Motor neuron (in vitro differentiated cells): ENCODE measurements around the gene AKT1S1. TPM values are rescaled to one million over a fixed set of nuclear protein-coding genes. Genes with fewer than 3 reads are reported as not detected.
A peak's percentile ranks its signal among the peaks of the same experiment; 100 is the strongest.

Experiments used
- ATAC-seq, 8 experiments: fragments of 200-7000 bp; cut with Tn5 transposase; replicated peaks in 6 of 8; 2 replicates each; pipeline ENCODE4 v1.8.0; 2021; ENCODE audit warnings: mild to moderate bottlenecking in 8 of 8, moderate library complexity in 8 of 8
- H3K27ac ChIP-seq, 2 donors: fragments of 250-450 bp; sonication (Bioruptor Pico); 2 replicates each; pipeline ENCODE4 v1.9.0; 2021; ENCODE audit warnings: antibody characterized with exemption in 2 of 2, mild to moderate bottlenecking in 2 of 2, moderate library complexity in 1 of 2
- H3K4me1 ChIP-seq, 2 donors: fragments of 250-450 bp; sonication (Bioruptor Pico); replicated peaks in 1 of 2; 2 replicates each; pipeline ENCODE4 v1.6.1; 2021; ENCODE audit warnings: antibody characterized with exemption in 2 of 2, mild to moderate bottlenecking in 2 of 2, moderate library complexity in 1 of 2
- H3K4me3 ChIP-seq, 5 donors: fragments of 250-450 bp; sonication (Bioruptor Pico); 2 replicates each; pipeline ENCODE4 v1.9.0; 2021; ENCODE audit warnings: antibody characterized with exemption in 5 of 5, mild to moderate bottlenecking in 5 of 5, moderate library complexity in 4 of 5
- WGBS, 10 experiments: fragments of 450-650 bp; shearing (Covaris generic); methylation state at CpG; one replicate each; pipeline ENCODE4 v1.0.0; 2022; 5-methylcytosine and 5-hydroxymethylcytosine counted together
- in situ Hi-C, 9 experiments: fragments of 400-800 bp; cut with MboI; loops; one replicate each; pipeline ENCODE4 v1.15.0; 2021; ENCODE audit warnings: low sequenced_read_pairs in 9 of 9, low pct_unique_long_range_greater_than_20kb in 2 of 9; ENCODE audit not compliant: unreplicated experiment in 9 of 9
- total RNA-seq, 8 experiments: library from RNA; unstranded; fragments of 300-600 nt; gene quantifications; 2 replicates each; pipeline versions ENCODE4 v1.2.3 to v1.2.4, GENCODE V29; 2022

Gene AKT1S1
- total RNA-seq, 8 experiments from 2014 or later: 8.2 to 59.3 (median 18.3) TPM

GRCh38 chr19:49837425-49837824, 39.7 kb downstream of the AKT1S1 start:
- H3K4me1 ChIP-seq: no peaks in the 10 kb centered on the region
- peak in 2 of 8 experiments; percentile 7 to 10 for ATAC-seq
- no peak overlapping the region for H3K4me3 ChIP-seq
- in situ Hi-C loops: no loop called here
- WGBS, 10 experiments: 84 to 100% (median 100%) methylated on average over 1 to 3 of the region's 9 CpGs; no CpG with 5 or more reads in 6 of the 10 experiments
- no peak overlapping the region for H3K27ac ChIP-seq

- in situ Hi-C loops: no loop called here
- H3K4me1 ChIP-seq: no peaks in the 10 kb centered on the region
- no peak overlapping the region for H3K27ac ChIP-seq
- 83 to 96% (median 90%) methylated on average over 2 to 3 of the region's 5 CpGs; no CpG with 5 or more reads in 5 of the 10 experiments for WGBS, 10 experiments
- peak in 1 of 8 experiments; percentile 11 for ATAC-seq
- no peak overlapping the region for H3K4me3 ChIP-seq
Measured at GRCh38 chr19:49837009-49837310, 40.2 kb downstream of the AKT1S1 start.

GRCh38 chr19:49836176-49837008, 40.8 kb downstream of the AKT1S1 start:
- ATAC-seq: peak in 1 of 8 experiments; percentile 12

GRCh38 chr19:49835562-49835961, 41.6 kb downstream of the AKT1S1 start:
- no CpG with 5 or more reads among the region's 12 CpGs for WGBS, 10 experiments
- Histone ChIP-seq H3K4me3 (no peak overlapping the region), H3K4me1 (no peaks in the 10 kb centered on the region), H3K27ac (no peak overlapping the region)
- peak in 4 of 8 experiments; percentile 16 to 29 (median 22) for ATAC-seq
- in situ Hi-C loops: no loop called here

More at GRCh38 chr19:49836176-49837008, 40.8 kb downstream of the AKT1S1 start:
- H3K4me3 ChIP-seq: no peak overlapping the region
- in situ Hi-C loops: no loop called here
- 88 to 100% (median 97%) methylated on average over 1 to 6 of the region's 20 CpGs; no CpG with 5 or more reads in 5 of the 10 experiments for WGBS, 10 experiments
- H3K27ac ChIP-seq: no peak overlapping the region
- H3K4me1 ChIP-seq: no peaks in the 10 kb centered on the region

GRCh38 chr19:49833599-49833998, 43.6 kb downstream of the AKT1S1 start:
- no peak for ATAC-seq
- Histone ChIP-seq H3K4me1 (no peaks in the 10 kb centered on the region), H3K27ac (no peak overlapping the region), H3K4me3 (no peak overlapping the region)
- in situ Hi-C loops: no loop called here
- 90 to 100% (median 100%) methylated on average over 1 to 6 of the region's 7 CpGs; no CpG with 5 or more reads in 4 of the 10 experiments for WGBS, 10 experiments

GRCh38 chr19:49832556-49832955, 44.6 kb downstream of the AKT1S1 start:
- Histone ChIP-seq H3K27ac (no peak overlapping the region), H3K4me3 (no peak overlapping the region), H3K4me1 (no peaks in the 10 kb centered on the region)
- ATAC-seq: no peak
- 8 to 95% (median 80%) methylated on average over 2 to 7 of the region's 9 CpGs; no CpG with 5 or more reads in 2 of the 10 experiments for WGBS, 10 experiments
- in situ Hi-C loops: no loop called here

GRCh38 chr19:49831592-49831991, 45.6 kb downstream of the AKT1S1 start:
- 100% methylated on average over 1 of the region's 8 CpGs; no CpG with 5 or more reads in 9 of the 10 experiments for WGBS, 10 experiments
- in situ Hi-C loops: no loop called here
- no peak overlapping the region for H3K27ac ChIP-seq
- no peak for ATAC-seq
- H3K4me1 ChIP-seq: no peaks in the 10 kb centered on the region
- no peak overlapping the region for H3K4me3 ChIP-seq

GRCh38 chr19:49830766-49831165, 46.4 kb downstream of the AKT1S1 start:
- no CpG with 5 or more reads among the region's 12 CpGs for WGBS, 10 experiments
- in situ Hi-C loops: no loop called here

GRCh38 chr19:49829721-49830120, 47.4 kb downstream of the AKT1S1 start:
- Histone ChIP-seq H3K4me1 (no peaks in the 10 kb centered on the region), H3K4me3 (no peak overlapping the region), H3K27ac (no peak overlapping the region)
- ATAC-seq: no peak
- in situ Hi-C loops: no loop called here
- 90% methylated on average over 2 of the region's 18 CpGs; no CpG with 5 or more reads in 9 of the 10 experiments for WGBS, 10 experiments

More at GRCh38 chr19:49830766-49831165, 46.4 kb downstream of the AKT1S1 start:
- no peak overlapping the region for H3K27ac ChIP-seq
- no peak for ATAC-seq
- H3K4me1 ChIP-seq: no peaks in the 10 kb centered on the region
- no peak overlapping the region for H3K4me3 ChIP-seq

- Histone ChIP-seq H3K27ac (no peak overlapping the region), H3K4me3 (no peak overlapping the region), H3K4me1 (no peaks in the 10 kb centered on the region)
- ATAC-seq: no peak
- whole genome bisulfite sequencing, 10 experiments: 20 to 100% (median 80%) methylated on average over 1 of the region's 8 CpGs; no CpG with 5 or more reads in 6 of the 10 experiments
- in situ Hi-C loops: no loop called here
Measured at GRCh38 chr19:49829200-49829599, 48.0 kb downstream of the AKT1S1 start.

- ATAC-seq: peak in 2 of 8 experiments; percentile 2 to 4
- no peak overlapping the region for H3K27ac ChIP-seq
- 89 to 100% (median 100%) methylated on average over 5 to 6 of the region's 14 CpGs; no CpG with 5 or more reads in 7 of the 10 experiments for WGBS, 10 experiments
- H3K4me1 ChIP-seq: no peaks in the 10 kb centered on the region
- in situ Hi-C loops: no loop called here
- no peak overlapping the region for H3K4me3 ChIP-seq
Measured at GRCh38 chr19:49827034-49827433, 50.1 kb downstream of the AKT1S1 start.

GRCh38 chr19:49824662-49825061, 52.5 kb downstream of the AKT1S1 start:
- no peak overlapping the region for H3K4me3 ChIP-seq
- in situ Hi-C loops: no loop called here
- H3K27ac ChIP-seq: no peak overlapping the region
- WGBS, 10 experiments: 50 to 100% (median 87%) methylated on average over 1 to 6 of the region's 6 CpGs; no CpG with 5 or more reads in 2 of the 10 experiments
- peaks cover 4 to 11% of the 10 kb centered on the region in 2 donors for H3K4me1 ChIP-seq
- no peak for ATAC-seq

- in situ Hi-C loops: no loop called here
- Histone ChIP-seq H3K27ac (no peak overlapping the region), H3K4me1 (peaks cover 8 to 16% of the 10 kb centered on the region in 2 donors), H3K4me3 (no peak overlapping the region)
- ATAC-seq: no peak
- WGBS, 10 experiments: 80 to 100% (median 100%) methylated on average over 1 to 10 of the region's 12 CpGs; no CpG with 5 or more reads in 2 of the 10 experiments
Measured at GRCh38 chr19:49823472-49823871, 53.7 kb downstream of the AKT1S1 start.
